Smooth muscle cell (in vitro differentiated cells): Measurements from ENCODE around the gene SEMA5B. TPM values are rescaled to one million over a fixed set of nuclear protein-coding genes. Genes with fewer than 3 reads are reported as not detected.

Source experiments
- DNase-seq: peaks from one replicate; lab custom pipeline; 2025; ENCODE audit not compliant: unreplicated experiment; lab: John Stamatoyannopoulos, UW
- H2AFZ ChIP-seq: fragments of 200-600 bp; sonication (generic); 2 replicates; pipeline ENCODE4 v1.6.0; 2016; ENCODE audit warnings: antibody characterized with exemption, low read depth, mild to moderate bottlenecking
- H3F3A ChIP-seq: fragments of 200-600 bp; sonication (generic); 2 replicates; pipeline ENCODE4 v1.6.0; 2017; ENCODE audit warnings: antibody characterized with exemption, low read depth
- H3K27ac ChIP-seq: fragments of 200-600 bp; sonication (generic); 2 replicates; pipeline ENCODE4 v1.5.1; 2016; ENCODE audit warnings: low read depth, mild to moderate bottlenecking
- H3K27me3 ChIP-seq: fragments of 200-600 bp; sonication (generic); 2 replicates; pipeline ENCODE4 v1.6.1; 2016; ENCODE audit warnings: low read depth, mild to moderate bottlenecking
- H3K36me3 ChIP-seq: fragments of 200-600 bp; sonication (generic); 2 replicates; pipeline ENCODE4 v1.5.1; 2016; ENCODE audit warnings: low read depth
- H3K4me1 ChIP-seq: fragments of 200-600 bp; sonication (generic); 2 replicates; pipeline ENCODE4 v1.5.1; 2016; ENCODE audit warnings: low read depth
- H3K4me2 ChIP-seq: fragments of 200-600 bp; sonication (generic); 2 replicates; pipeline ENCODE4 v1.6.0; 2016; ENCODE audit warnings: mild to moderate bottlenecking
- H3K4me3 ChIP-seq: fragments of 200-600 bp; sonication (generic); 2 replicates; pipeline ENCODE4 v1.5.1; 2016; ENCODE audit warnings: mild to moderate bottlenecking
- H3K79me2 ChIP-seq: fragments of 200-600 bp; sonication (generic); 2 replicates; pipeline ENCODE4 v1.6.0; 2016; ENCODE audit warnings: low read depth, mild to moderate bottlenecking
- H3K9ac ChIP-seq: fragments of 200-600 bp; sonication (generic); 2 replicates; pipeline ENCODE4 v1.6.0; 2016; ENCODE audit warnings: low read depth
- H3K9me3 ChIP-seq: fragments of 200-600 bp; sonication (generic); replicated peaks from 2 replicates; pipeline ENCODE4 v1.5.1; 2016; ENCODE audit warnings: low read depth
- H4K20me1 ChIP-seq: fragments of 200-600 bp; sonication (generic); 2 replicates; pipeline ENCODE4 v1.6.0; 2016; ENCODE audit warnings: low read depth
- CTCF ChIP-seq: fragments of 200-600 bp; sonication (generic); IDR thresholded peaks from 2 replicates; pipeline ENCODE4 v1.5.1; 2017; ENCODE audit warnings: borderline replicate concordance, mild to moderate bottlenecking, antibody characterized with exemption; ENCODE audit not compliant: insufficient read depth, poor library complexity, severe bottlenecking
- WGBS: methylation state at CpG from one replicate; pipeline ENCODE4 v1.1.7; 2016; ENCODE audit warnings: low lambda C conversion rate; 5-methylcytosine and 5-hydroxymethylcytosine counted together
- polyA plus RNA-seq: library from polyadenylated mRNA; unstranded; fragments of >200 nt; fragmentation: Nextera tagmentation; extraction: Ambion mirVana; gene quantifications from 2 replicates; pipeline ENCODE4 v1.2.1, GENCODE V29; 2016
- total RNA-seq: library from RNA; depleted of rRNA; stranded (reverse); fragments of >200 nt; gene quantifications from 2 replicates; pipeline ENCODE4 v1.2.3, GENCODE V29; 2014

The SEMA5B gene
- total and polyA plus RNA-seq, 2 experiments from 2014 or later = not detected

- H3K9me3 ChIP-seq = no peaks in the 10 kb centered on the region
- no peaks in the 10 kb centered on the region for H3K79me2 ChIP-seq
- no peaks in the 10 kb centered on the region for H3K27me3 ChIP-seq
- no peak overlapping the region for H3K27ac ChIP-seq
- H3F3A ChIP-seq = no peaks in the 10 kb centered on the region
- no peaks in the 10 kb centered on the region for H3K36me3 ChIP-seq
- no peak overlapping the region for H3K9ac ChIP-seq
- H3K4me2 ChIP-seq = no peak overlapping the region
- no peak overlapping the region for H2AFZ ChIP-seq
- no peaks in the 10 kb centered on the region for H3K4me1 ChIP-seq
- DNase-seq = no peak
- WGBS = 74% methylated on average over 4 of the region's 4 CpGs
- no peaks in the 10 kb centered on the region for H4K20me1 ChIP-seq
- TF ChIP-seq CTCF = no peak
- H3K4me3 ChIP-seq = no peak overlapping the region
Measured at GRCh38 chr3:122903171-122903570, 124.4 kb downstream of the SEMA5B start.

- H3K4me2 ChIP-seq = no peak overlapping the region
- H3K9ac ChIP-seq = no peak overlapping the region
- H3K9me3 ChIP-seq = no peaks in the 10 kb centered on the region
- DNase-seq = no peak
- no peaks in the 10 kb centered on the region for H3F3A ChIP-seq
- H3K27me3 ChIP-seq = no peaks in the 10 kb centered on the region
- no peaks in the 10 kb centered on the region for H3K4me1 ChIP-seq
- H3K79me2 ChIP-seq = no peaks in the 10 kb centered on the region
- no peak overlapping the region for H3K4me3 ChIP-seq
- no peaks in the 10 kb centered on the region for H4K20me1 ChIP-seq
- H2AFZ ChIP-seq = no peak overlapping the region
- H3K27ac ChIP-seq = no peak overlapping the region
- WGBS = 74% methylated on average over 2 of the region's 2 CpGs
- TF ChIP-seq CTCF = no peak
- H3K36me3 ChIP-seq = no peaks in the 10 kb centered on the region
Measured at GRCh38 chr3:122902326-122902725, 125.2 kb downstream of the SEMA5B start.

- Histone ChIP-seq H3K4me3 (no peak overlapping the region), H3F3A (no peaks in the 10 kb centered on the region), H3K36me3 (no peaks in the 10 kb centered on the region), H2AFZ (no peak overlapping the region), H3K9me3 (no peaks in the 10 kb centered on the region), H3K4me1 (no peaks in the 10 kb centered on the region), H3K27me3 (peaks cover 13% of the 10 kb centered on the region), H3K79me2 (no peaks in the 10 kb centered on the region), H4K20me1 (no peaks in the 10 kb centered on the region), H3K9ac (no peak overlapping the region), H3K4me2 (no peak overlapping the region), H3K27ac (no peak overlapping the region)
- no peak for TF ChIP-seq CTCF
- no peak for DNase-seq
- WGBS = 62% methylated on average over 4 of the region's 4 CpGs
Measured at GRCh38 chr3:122898298-122898697, 129.3 kb downstream of the SEMA5B start.

- peaks cover 13% of the 10 kb centered on the region for H3K27me3 ChIP-seq
- 65% methylated on average over 17 of the region's 17 CpGs for WGBS
- no peaks in the 10 kb centered on the region for H3K79me2 ChIP-seq
- no peak overlapping the region for H3K27ac ChIP-seq
- H3K4me1 ChIP-seq = peaks cover 10% of the 10 kb centered on the region
- H4K20me1 ChIP-seq = no peaks in the 10 kb centered on the region
- H3K9ac ChIP-seq = no peak overlapping the region
- no peaks in the 10 kb centered on the region for H3K36me3 ChIP-seq
- H3F3A ChIP-seq = no peaks in the 10 kb centered on the region
- no peak for TF ChIP-seq CTCF
- no peak overlapping the region for H3K4me2 ChIP-seq
- no peak overlapping the region for H2AFZ ChIP-seq
- DNase-seq = no peak
- H3K9me3 ChIP-seq = no peaks in the 10 kb centered on the region
- H3K4me3 ChIP-seq = no peak overlapping the region
Measured at GRCh38 chr3:122893754-122894668, 133.6 kb downstream of the SEMA5B start.
